Ascending aorta (tissue), 2 donors: ENCODE results near the gene CDX2. TPM values are rescaled to one million over a fixed set of nuclear protein-coding genes. Genes with fewer than 3 reads are reported as not detected.

Experiments used
- DNase-seq, 2 donors: peaks; one replicate each; pipeline ENCODE4 v3.0.0-alpha.2; 2019; ENCODE audit warnings: low spot score in 2 of 2
- H3K27ac ChIP-seq, 2 donors: fragments of 200-600 bp; sonication (generic); one replicate each; pipeline ENCODE4 v1.5.1; 2016 to 2017; ENCODE audit warnings: mild to moderate bottlenecking in 1 of 2
- H3K27me3 ChIP-seq: fragments of 200-600 bp; sonication (generic); one replicate; pipeline ENCODE4 v1.5.1; 2017
- H3K36me3 ChIP-seq, 2 donors: fragments of 200-600 bp; sonication (generic); one replicate each; pipeline ENCODE4 v1.5.1; 2016
- H3K4me1 ChIP-seq, 2 donors: fragments of 200-600 bp; sonication (generic); one replicate each; pipeline ENCODE4 v1.5.1; 2016 to 2017; ENCODE audit warnings: mild to moderate bottlenecking in 1 of 2
- H3K4me3 ChIP-seq, 2 donors: fragments of 200-600 bp; sonication (generic); one replicate each; pipeline ENCODE4 v1.5.1; 2016 to 2017; ENCODE audit warnings: mild to moderate bottlenecking in 1 of 2
- H3K9me3 ChIP-seq, 2 donors: fragments of 200-600 bp; sonication (generic); one replicate each; pipeline ENCODE4 v1.5.1; 2016
- intact Hi-C: fragments of 100-400 bp; cut with DNase I; formaldehyde crosslinking; loops from one replicate; pipeline ENCODE4 v1.15.1; 2023
- total RNA-seq: library from RNA; depleted of rRNA; stranded (reverse); fragments of >200 nt; gene quantifications from one replicate; pipeline ENCODE4 v1.1.0, GENCODE V29; 2016
- TF ChIP-seq, protein P1 (sequence below), 3 experiments: fragments of 200-600 bp in 2 of 3; fragments of 450-650 bp in 1 of 3; sonication (generic) in 2 of 3; IDR thresholded peaks; one replicate each; pipeline ENCODE4 v1.5.1; 2016 to 2019; ENCODE audit warnings: antibody characterized with exemption in 3 of 3, mild to moderate bottlenecking in 1 of 3, moderate library complexity in 1 of 3

Gene CDX2, protein sequence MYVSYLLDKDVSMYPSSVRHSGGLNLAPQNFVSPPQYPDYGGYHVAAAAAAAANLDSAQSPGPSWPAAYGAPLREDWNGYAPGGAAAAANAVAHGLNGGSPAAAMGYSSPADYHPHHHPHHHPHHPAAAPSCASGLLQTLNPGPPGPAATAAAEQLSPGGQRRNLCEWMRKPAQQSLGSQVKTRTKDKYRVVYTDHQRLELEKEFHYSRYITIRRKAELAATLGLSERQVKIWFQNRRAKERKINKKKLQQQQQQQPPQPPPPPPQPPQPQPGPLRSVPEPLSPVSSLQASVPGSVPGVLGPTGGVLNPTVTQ
- total RNA-seq, result not detected

DNA sequence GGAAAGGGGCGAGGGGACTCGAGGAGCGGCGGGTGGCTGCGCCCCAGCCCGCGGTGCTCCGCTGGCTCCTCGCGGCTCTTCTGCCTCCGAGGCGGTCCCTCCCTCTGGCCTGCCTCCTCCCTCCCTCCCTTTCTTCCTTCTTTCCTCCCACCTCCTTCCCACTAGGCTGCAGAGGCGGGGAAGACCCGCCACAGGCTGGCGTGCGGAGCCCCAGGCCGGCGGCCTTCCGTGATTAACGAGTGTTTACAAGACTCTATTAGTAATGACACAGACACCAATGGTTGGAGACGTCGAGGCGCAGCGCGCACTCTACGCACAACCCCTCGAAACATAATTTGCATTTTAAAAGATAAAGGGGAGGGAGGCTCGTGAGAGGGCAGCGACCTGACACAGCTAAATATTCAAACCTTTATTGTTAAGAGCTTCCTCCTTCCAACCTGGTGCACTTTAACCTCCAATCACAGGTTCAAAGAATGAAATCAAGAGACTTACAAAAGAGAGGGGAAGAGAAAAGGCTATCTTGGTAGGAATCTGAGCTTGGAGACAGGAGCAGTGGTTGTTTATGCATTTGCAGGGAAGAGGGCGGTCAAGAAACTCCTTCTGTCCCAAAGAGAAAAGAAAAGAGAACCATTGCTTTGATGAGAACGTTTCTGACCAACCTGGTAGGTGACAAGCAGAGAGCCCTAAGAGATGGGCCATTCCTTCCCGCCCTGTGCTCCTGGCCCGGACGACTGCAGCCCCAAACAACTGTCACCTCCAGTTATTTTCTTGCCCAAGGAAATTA is at the start of gene CDX2:
Gene CDX2 (minus strand): TSS at position 234 of the 784 bp plus-strand sequence. CDS start 309 bp downstream, outside the sequence.
- intact Hi-C loops, result no loop called here
- peak in 1 of 2 donors; percentile 37 for DNase-seq
- Histone ChIP-seq H3K9me3 (no peaks in the 10 kb centered on the region), H3K4me3 (peak within 1 kb of the TSS; percentile 30 to 39), H3K27ac (no peak within 1 kb of the TSS), H3K27me3 (peaks cover 21% of the 10 kb centered on the region), H3K36me3 (no peaks in the 10 kb centered on the region), H3K4me1 (peaks cover 4 to 9% of the 10 kb centered on the region in 2 donors)
- TF ChIP-seq, protein P1, sequence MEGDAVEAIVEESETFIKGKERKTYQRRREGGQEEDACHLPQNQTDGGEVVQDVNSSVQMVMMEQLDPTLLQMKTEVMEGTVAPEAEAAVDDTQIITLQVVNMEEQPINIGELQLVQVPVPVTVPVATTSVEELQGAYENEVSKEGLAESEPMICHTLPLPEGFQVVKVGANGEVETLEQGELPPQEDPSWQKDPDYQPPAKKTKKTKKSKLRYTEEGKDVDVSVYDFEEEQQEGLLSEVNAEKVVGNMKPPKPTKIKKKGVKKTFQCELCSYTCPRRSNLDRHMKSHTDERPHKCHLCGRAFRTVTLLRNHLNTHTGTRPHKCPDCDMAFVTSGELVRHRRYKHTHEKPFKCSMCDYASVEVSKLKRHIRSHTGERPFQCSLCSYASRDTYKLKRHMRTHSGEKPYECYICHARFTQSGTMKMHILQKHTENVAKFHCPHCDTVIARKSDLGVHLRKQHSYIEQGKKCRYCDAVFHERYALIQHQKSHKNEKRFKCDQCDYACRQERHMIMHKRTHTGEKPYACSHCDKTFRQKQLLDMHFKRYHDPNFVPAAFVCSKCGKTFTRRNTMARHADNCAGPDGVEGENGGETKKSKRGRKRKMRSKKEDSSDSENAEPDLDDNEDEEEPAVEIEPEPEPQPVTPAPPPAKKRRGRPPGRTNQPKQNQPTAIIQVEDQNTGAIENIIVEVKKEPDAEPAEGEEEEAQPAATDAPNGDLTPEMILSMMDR (IDR thresholded peaks at IDR 0.05), result no peak

DNA sequence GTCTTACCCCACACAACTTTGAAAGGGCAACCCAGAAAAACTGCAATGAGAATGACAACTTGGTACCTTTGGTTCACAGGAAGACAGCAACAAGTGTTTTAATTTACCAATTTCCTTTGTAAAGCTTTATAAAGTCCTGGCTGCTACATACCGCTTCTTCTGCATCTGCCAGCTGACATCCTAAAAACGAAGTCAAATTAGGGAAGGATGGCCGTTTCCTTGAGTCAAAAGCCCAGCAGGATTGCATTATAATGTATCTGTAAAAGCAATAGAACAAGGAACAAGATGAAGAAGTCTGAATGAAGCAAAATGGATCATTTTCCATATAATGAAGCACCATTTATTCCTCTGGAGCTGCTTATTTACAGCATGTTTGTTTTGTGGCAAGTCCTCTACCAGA is 45.2 kb upstream of the CDX2 start:
- Histone ChIP-seq H3K9me3 (no peaks in the 10 kb centered on the region), H3K27ac (no peak overlapping the region), H3K36me3 (no peaks in the 10 kb centered on the region), H3K4me3 (no peak overlapping the region), H3K27me3 (no peaks in the 10 kb centered on the region), H3K4me1 (no peaks in the 10 kb centered on the region)
- TF ChIP-seq, protein P1 (IDR thresholded peaks at IDR 0.05), result no peak
- DNase-seq, result no peak
- intact Hi-C loops, result no loop called here

DNA sequence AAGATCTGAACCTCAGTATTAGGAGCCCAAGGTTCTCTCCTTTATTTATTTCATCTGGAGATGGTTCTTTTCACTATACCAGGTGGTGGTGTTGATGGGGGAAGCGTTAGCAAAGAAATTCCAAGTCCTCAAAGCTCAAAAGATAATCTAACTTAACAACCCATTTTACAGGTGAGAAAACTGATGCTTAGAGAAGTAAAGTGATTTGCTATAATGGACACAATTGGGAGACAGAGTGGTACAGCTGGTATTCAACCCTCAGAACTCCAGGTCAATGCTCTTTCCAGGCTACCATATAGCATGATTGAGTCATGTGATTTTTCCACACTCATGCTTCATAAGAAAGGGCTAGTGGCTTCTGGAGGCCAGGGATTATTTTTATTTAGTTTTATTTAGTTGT is 44.4 kb upstream of the CDX2 start:
- no peaks in the 10 kb centered on the region for H3K9me3 ChIP-seq
- DNase-seq, result no peak
- no peaks in the 10 kb centered on the region for H3K27me3 ChIP-seq
- H3K4me3 ChIP-seq, result no peak overlapping the region
- TF ChIP-seq, protein P1 (IDR thresholded peaks at IDR 0.05), result no peak
- intact Hi-C loops, result no loop called here
- H3K27ac ChIP-seq, result no peak overlapping the region
- no peaks in the 10 kb centered on the region for H3K4me1 ChIP-seq
- H3K36me3 ChIP-seq, result no peaks in the 10 kb centered on the region

DNA sequence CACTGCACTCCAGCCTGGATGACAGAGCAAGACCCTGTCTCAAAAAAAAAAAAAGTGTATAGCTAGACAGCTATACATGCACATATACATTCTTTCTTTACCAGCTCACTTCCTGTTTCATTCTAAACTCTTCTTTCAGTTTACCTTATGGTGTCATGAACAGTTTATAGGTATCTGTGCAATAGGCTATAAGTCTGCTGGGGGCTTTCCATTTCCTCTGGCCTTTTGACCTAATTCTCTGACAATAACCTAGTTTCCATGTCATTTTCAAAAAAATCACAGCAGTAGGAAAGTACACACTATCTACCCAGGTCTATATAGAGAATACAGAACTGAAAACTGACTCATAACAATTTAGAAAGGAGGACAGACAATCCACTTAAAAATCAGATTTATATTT is 43.8 kb upstream of the CDX2 start:
- Histone ChIP-seq H3K4me1 (no peaks in the 10 kb centered on the region), H3K27ac (no peak overlapping the region), H3K27me3 (no peaks in the 10 kb centered on the region), H3K4me3 (no peak overlapping the region), H3K9me3 (no peaks in the 10 kb centered on the region), H3K36me3 (no peaks in the 10 kb centered on the region)
- DNase-seq, result no peak
- TF ChIP-seq, protein P1 (IDR thresholded peaks at IDR 0.05), result no peak
- intact Hi-C loops, result no loop called here

DNA sequence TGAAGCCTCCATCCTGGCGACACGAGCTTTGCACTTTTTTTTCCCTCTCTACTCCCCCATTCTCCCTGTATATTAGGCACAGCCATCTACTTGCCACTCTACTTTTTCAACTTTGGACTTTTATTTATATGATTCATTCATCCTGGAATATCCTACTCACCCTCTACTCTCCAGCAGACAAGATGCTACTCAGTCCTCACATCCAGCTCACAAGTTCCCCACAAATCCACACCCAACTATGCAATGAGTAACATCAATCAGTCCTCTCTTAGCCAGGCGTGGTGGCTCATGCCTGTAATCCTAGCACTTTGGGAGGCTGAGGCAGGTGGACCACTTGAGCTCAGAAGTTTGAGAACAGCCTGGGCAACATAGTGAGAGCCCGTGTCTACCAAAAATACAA is 43.3 kb upstream of the CDX2 start:
- Histone ChIP-seq H3K4me3 (no peak overlapping the region), H3K4me1 (no peaks in the 10 kb centered on the region), H3K27ac (no peak overlapping the region), H3K27me3 (no peaks in the 10 kb centered on the region), H3K36me3 (no peaks in the 10 kb centered on the region), H3K9me3 (no peaks in the 10 kb centered on the region)
- TF ChIP-seq, protein P1 (IDR thresholded peaks at IDR 0.05), result no peak
- DNase-seq, result no peak
- intact Hi-C loops, result no loop called here
